ENCODE results near the gene CCNJL. TPM values are rescaled to one million over a fixed set of nuclear protein-coding genes. Genes with fewer than 3 reads are reported as not detected.

CCNJL gene
- total and polyA plus RNA-seq, 4 donors: 0.07 to 0.84 (median 0.63) TPM

DNA sequence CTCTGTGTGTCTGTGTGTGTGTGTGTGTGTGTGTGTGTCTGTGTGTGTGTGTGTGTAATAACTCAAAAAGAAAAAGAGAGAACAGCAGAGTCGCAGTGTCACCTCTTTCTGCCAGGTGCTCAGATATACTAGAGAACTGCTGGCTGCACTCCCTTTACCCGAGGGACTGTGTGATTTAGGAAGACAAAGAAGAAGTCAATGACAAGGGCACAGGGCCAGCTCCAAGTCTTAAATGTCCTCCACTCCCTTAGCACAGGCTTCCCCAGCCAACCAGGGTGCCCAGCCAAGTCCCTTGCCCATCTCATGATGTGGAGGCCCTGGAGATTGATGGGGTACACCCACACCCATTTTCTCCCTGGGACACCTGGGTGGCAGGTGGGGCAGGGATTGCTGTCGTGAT lies 8.7 kb downstream of the CCNJL start:
- no peak overlapping the region for H3K9ac ChIP-seq (ENCODE audit: low read depth in 1 of 2, low read length in 2 of 2)
- H3K27ac ChIP-seq (ENCODE audit: low read depth in 1 of 2, low read length in 2 of 2): no peak overlapping the region
- no peaks in the 10 kb centered on the region for H3K4me1 ChIP-seq (ENCODE audit: control insufficient read depth in 4 of 4, insufficient read depth in 4 of 4, low read length in 3 of 4)
- H3K9me3 ChIP-seq (ENCODE audit: control insufficient read depth in 4 of 4, low read length in 3 of 4): no peaks in the 10 kb centered on the region
- 71% methylated on average over 3 of the region's 3 CpGs for WGBS
- DNase-seq (ENCODE audit: low spot score): no peak
- no peaks in the 10 kb centered on the region for H3K36me3 ChIP-seq (ENCODE audit: control insufficient read depth in 4 of 4, insufficient read depth in 3 of 4, low read depth in 1 of 4, low read length in 3 of 4)
- H3K27me3 ChIP-seq (ENCODE audit: control insufficient read depth in 4 of 4, insufficient read depth in 4 of 4, low read length in 3 of 4): no peaks in the 10 kb centered on the region
- TF ChIP-seq, protein P1, sequence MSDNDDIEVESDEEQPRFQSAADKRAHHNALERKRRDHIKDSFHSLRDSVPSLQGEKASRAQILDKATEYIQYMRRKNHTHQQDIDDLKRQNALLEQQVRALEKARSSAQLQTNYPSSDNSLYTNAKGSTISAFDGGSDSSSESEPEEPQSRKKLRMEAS (IDR thresholded peaks at IDR 0.05): no peak
- no peak for TF ChIP-seq HNF4G (IDR thresholded peaks at IDR 0.05)
- TF ChIP-seq FOXA1 (IDR thresholded peaks at IDR 0.05): no peak
- TF ChIP-seq YY1 (IDR thresholded peaks at IDR 0.05): no peak
- TF ChIP-seq, protein P2, sequence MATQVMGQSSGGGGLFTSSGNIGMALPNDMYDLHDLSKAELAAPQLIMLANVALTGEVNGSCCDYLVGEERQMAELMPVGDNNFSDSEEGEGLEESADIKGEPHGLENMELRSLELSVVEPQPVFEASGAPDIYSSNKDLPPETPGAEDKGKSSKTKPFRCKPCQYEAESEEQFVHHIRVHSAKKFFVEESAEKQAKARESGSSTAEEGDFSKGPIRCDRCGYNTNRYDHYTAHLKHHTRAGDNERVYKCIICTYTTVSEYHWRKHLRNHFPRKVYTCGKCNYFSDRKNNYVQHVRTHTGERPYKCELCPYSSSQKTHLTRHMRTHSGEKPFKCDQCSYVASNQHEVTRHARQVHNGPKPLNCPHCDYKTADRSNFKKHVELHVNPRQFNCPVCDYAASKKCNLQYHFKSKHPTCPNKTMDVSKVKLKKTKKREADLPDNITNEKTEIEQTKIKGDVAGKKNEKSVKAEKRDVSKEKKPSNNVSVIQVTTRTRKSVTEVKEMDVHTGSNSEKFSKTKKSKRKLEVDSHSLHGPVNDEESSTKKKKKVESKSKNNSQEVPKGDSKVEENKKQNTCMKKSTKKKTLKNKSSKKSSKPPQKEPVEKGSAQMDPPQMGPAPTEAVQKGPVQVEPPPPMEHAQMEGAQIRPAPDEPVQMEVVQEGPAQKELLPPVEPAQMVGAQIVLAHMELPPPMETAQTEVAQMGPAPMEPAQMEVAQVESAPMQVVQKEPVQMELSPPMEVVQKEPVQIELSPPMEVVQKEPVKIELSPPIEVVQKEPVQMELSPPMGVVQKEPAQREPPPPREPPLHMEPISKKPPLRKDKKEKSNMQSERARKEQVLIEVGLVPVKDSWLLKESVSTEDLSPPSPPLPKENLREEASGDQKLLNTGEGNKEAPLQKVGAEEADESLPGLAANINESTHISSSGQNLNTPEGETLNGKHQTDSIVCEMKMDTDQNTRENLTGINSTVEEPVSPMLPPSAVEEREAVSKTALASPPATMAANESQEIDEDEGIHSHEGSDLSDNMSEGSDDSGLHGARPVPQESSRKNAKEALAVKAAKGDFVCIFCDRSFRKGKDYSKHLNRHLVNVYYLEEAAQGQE (IDR thresholded peaks at IDR 0.05): no peak
- no peak for TF ChIP-seq FOXA2 (IDR thresholded peaks at IDR 0.05)
- TF ChIP-seq, protein P3, sequence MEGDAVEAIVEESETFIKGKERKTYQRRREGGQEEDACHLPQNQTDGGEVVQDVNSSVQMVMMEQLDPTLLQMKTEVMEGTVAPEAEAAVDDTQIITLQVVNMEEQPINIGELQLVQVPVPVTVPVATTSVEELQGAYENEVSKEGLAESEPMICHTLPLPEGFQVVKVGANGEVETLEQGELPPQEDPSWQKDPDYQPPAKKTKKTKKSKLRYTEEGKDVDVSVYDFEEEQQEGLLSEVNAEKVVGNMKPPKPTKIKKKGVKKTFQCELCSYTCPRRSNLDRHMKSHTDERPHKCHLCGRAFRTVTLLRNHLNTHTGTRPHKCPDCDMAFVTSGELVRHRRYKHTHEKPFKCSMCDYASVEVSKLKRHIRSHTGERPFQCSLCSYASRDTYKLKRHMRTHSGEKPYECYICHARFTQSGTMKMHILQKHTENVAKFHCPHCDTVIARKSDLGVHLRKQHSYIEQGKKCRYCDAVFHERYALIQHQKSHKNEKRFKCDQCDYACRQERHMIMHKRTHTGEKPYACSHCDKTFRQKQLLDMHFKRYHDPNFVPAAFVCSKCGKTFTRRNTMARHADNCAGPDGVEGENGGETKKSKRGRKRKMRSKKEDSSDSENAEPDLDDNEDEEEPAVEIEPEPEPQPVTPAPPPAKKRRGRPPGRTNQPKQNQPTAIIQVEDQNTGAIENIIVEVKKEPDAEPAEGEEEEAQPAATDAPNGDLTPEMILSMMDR (IDR thresholded peaks at IDR 0.05; ENCODE audit: low read depth, low read length, missing input control): no peak
- no peak for TF ChIP-seq TAF1 (conservative IDR thresholded peaks at IDR 0.05)
- TF ChIP-seq HNF4A (conservative IDR thresholded peaks at IDR 0.05): no peak
- TF ChIP-seq, protein P4, sequence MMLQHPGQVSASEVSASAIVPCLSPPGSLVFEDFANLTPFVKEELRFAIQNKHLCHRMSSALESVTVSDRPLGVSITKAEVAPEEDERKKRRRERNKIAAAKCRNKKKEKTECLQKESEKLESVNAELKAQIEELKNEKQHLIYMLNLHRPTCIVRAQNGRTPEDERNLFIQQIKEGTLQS (IDR thresholded peaks at IDR 0.05): no peak
- TF ChIP-seq NR2F2 (IDR thresholded peaks at IDR 0.05): no peak
- TF ChIP-seq SP1 (IDR thresholded peaks at IDR 0.05): no peak
- TF ChIP-seq, protein P5, sequence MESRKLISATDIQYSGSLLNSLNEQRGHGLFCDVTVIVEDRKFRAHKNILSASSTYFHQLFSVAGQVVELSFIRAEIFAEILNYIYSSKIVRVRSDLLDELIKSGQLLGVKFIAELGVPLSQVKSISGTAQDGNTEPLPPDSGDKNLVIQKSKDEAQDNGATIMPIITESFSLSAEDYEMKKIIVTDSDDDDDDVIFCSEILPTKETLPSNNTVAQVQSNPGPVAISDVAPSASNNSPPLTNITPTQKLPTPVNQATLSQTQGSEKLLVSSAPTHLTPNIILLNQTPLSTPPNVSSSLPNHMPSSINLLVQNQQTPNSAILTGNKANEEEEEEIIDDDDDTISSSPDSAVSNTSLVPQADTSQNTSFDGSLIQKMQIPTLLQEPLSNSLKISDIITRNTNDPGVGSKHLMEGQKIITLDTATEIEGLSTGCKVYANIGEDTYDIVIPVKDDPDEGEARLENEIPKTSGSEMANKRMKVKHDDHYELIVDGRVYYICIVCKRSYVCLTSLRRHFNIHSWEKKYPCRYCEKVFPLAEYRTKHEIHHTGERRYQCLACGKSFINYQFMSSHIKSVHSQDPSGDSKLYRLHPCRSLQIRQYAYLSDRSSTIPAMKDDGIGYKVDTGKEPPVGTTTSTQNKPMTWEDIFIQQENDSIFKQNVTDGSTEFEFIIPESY (IDR thresholded peaks at IDR 0.05): no peak
- no peak overlapping the region for H3K4me3 ChIP-seq (ENCODE audit: low read depth in 1 of 3, low read length in 3 of 3)

DNA sequence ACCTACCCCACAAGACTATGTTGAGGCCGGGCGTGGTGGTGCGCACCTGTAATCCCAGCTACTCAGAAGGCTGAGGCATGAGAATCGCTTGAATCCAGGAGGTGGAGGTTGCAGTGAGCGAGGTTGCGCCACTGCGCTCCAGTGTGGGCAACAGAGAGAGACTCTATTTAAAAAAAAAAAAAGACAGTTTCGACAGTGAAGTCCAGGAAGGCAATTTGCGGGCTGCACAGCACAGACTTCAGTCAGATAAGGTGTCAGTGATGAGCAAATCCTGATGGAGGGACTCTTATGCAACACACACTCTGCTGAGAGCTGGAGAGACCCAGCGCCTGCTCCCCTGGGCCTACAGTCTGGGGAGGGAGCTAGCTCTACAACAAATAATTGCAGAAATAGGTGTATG lies 14.2 kb downstream of the CCNJL start:
- H3K27me3 ChIP-seq (ENCODE audit: control insufficient read depth in 4 of 4, insufficient read depth in 4 of 4, low read length in 3 of 4): no peaks in the 10 kb centered on the region
- no peak for DNase-seq (ENCODE audit: low spot score)
- no peaks in the 10 kb centered on the region for H3K4me1 ChIP-seq (ENCODE audit: control insufficient read depth in 4 of 4, insufficient read depth in 4 of 4, low read length in 3 of 4)
- no peak overlapping the region for H3K4me3 ChIP-seq (ENCODE audit: low read depth in 1 of 3, low read length in 3 of 3)
- no peak overlapping the region for H3K9ac ChIP-seq (ENCODE audit: low read depth in 1 of 2, low read length in 2 of 2)
- no peaks in the 10 kb centered on the region for H3K36me3 ChIP-seq (ENCODE audit: control insufficient read depth in 4 of 4, insufficient read depth in 3 of 4, low read depth in 1 of 4, low read length in 3 of 4)
- H3K9me3 ChIP-seq (ENCODE audit: control insufficient read depth in 4 of 4, low read length in 3 of 4): no peaks in the 10 kb centered on the region
- 87% methylated on average over 10 of the region's 10 CpGs for WGBS
- no peak overlapping the region for H3K27ac ChIP-seq (ENCODE audit: low read depth in 1 of 2, low read length in 2 of 2)
- TF ChIP-seq HNF4G (IDR thresholded peaks at IDR 0.05) (no peak), YY1 (IDR thresholded peaks at IDR 0.05) (no peak), HNF4A (conservative IDR thresholded peaks at IDR 0.05) (no peak), RAD21 (IDR thresholded peaks at IDR 0.05) (no peak), FOXA1 (IDR thresholded peaks at IDR 0.05) (no peak), GABPA (IDR thresholded peaks at IDR 0.05 in 1 of 2, conservative IDR thresholded peaks at IDR 0.05 in 1 of 2) (no peak), FOXA2 (IDR thresholded peaks at IDR 0.05) (no peak), NR2F2 (IDR thresholded peaks at IDR 0.05) (no peak), EGR1 (IDR thresholded peaks at IDR 0.05; ENCODE audit: low read depth in 2 of 2) (no peak), TAF1 (conservative IDR thresholded peaks at IDR 0.05) (no peak), SP1 (IDR thresholded peaks at IDR 0.05) (no peak), JUND (IDR thresholded peaks at IDR 0.05) (no peak)
- TF ChIP-seq, protein P1 (IDR thresholded peaks at IDR 0.05): no peak
- TF ChIP-seq, protein P2 (IDR thresholded peaks at IDR 0.05): no peak
- TF ChIP-seq, protein P3 (IDR thresholded peaks at IDR 0.05; ENCODE audit: low read depth, low read length, missing input control): no peak

Measured in liver (tissue), 9 donors.